B cell (primary cell): ENCODE measurements around the gene CDC42BPA. TPM values are rescaled to one million over a fixed set of nuclear protein-coding genes. Genes with fewer than 3 reads are reported as not detected.

Experiments
- ATAC-seq: fragments of 200-7000 bp; cut with Tn5 transposase; one replicate; pipeline ENCODE4 v1.10.0; 2021; ENCODE audit warnings: low read depth, mild to moderate bottlenecking, moderate number of reproducible peaks, moderate library complexity
- CTCF ChIA-PET: fragments of 350-600 bp; sonication (Branson Sonifier 250); formaldehyde crosslinking; loops from one replicate; lab custom pipeline; 2021; ENCODE audit warnings: antibody characterized with exemption, inconsistent platforms; lab: Charles Lee
- POLR2A ChIA-PET: fragments of 350-600 bp; sonication (Branson Sonifier 250); formaldehyde crosslinking; loops from one replicate; lab custom pipeline; 2021; ENCODE audit warnings: antibody characterized with exemption; lab: Charles Lee
- DNase-seq: peaks from one replicate; pipeline ENCODE4 v3.0.0; 2013
- H2AFZ ChIP-seq: 2 replicates; pipeline ENCODE4 v1.6.1; 2012; ENCODE audit warnings: mild to moderate bottlenecking, low read depth, low read length; ENCODE audit not compliant: insufficient read depth, poor library complexity, severe bottlenecking
- H3K27ac ChIP-seq, 2 donors: 1 replicate in 1 of 2; 2 replicates in 1 of 2; pipeline ENCODE4 v1.5.1; 2012 to 2013; ENCODE audit warnings: low read length in 2 of 2, mild to moderate bottlenecking in 2 of 2, moderate library complexity in 1 of 2
- H3K27me3 ChIP-seq, 4 experiments: fragments of 200-600 bp in 1 of 4; sonication (generic) in 1 of 4; replicated peaks in 1 of 4; 1 replicate in 2 of 4; 2 replicates in 2 of 4; pipeline versions ENCODE4 v1.6.1 to v1.7.0; 2013 to 2016; ENCODE audit warnings: low read length in 3 of 4, mild to moderate bottlenecking in 2 of 4, mixed read lengths in 1 of 4, moderate library complexity in 1 of 4; ENCODE audit not compliant: insufficient read depth in 4 of 4, control insufficient read depth in 3 of 4; ENCODE audit errors: control extremely low read depth in 1 of 4
- H3K36me3 ChIP-seq, 2 experiments: replicated peaks in 1 of 2; 1 replicate in 1 of 2; 2 replicates in 1 of 2; pipeline versions ENCODE4 v1.6.1 to v1.7.1; 2013; ENCODE audit warnings: low read length in 1 of 2; ENCODE audit not compliant: insufficient read depth in 2 of 2, control insufficient read depth in 1 of 2; ENCODE audit errors: control extremely low read depth in 1 of 2, extremely low read depth in 1 of 2
- H3K4me1 ChIP-seq, 2 donors: fragments of 200-600 bp in 1 of 2; sonication (generic) in 1 of 2; 1 replicate in 1 of 2; 2 replicates in 1 of 2; pipeline versions ENCODE4 v1.5.1 to v1.6.1; 2013 to 2017; ENCODE audit warnings: low read length in 2 of 2; ENCODE audit not compliant: control insufficient read depth in 2 of 2, insufficient read depth in 2 of 2
- H3K4me2 ChIP-seq: replicated peaks from 2 replicates; pipeline ENCODE3; 2012; ENCODE audit warnings: mild to moderate bottlenecking, low read depth, low read length; ENCODE audit not compliant: poor library complexity, severe bottlenecking
- H3K4me3 ChIP-seq, 5 experiments: fragments of 200-600 bp in 1 of 5; sonication (generic) in 1 of 5; 1 replicate in 3 of 5; 2 replicates in 2 of 5; pipeline versions ENCODE4 v1.5.1 to v1.7.0; 2011 to 2016; ENCODE audit warnings: low read length in 4 of 5, mild to moderate bottlenecking in 4 of 5, low read depth in 2 of 5, control low read depth in 1 of 5, moderate library complexity in 1 of 5; ENCODE audit not compliant: insufficient read depth in 1 of 5; ENCODE audit errors: control extremely low read depth in 1 of 5, extremely low read depth in 1 of 5
- H3K79me2 ChIP-seq: fragments of 200-600 bp; sonication (generic); one replicate; pipeline ENCODE4 v1.6.0; 2016; ENCODE audit warnings: low read length; ENCODE audit not compliant: control insufficient read depth, insufficient read depth
- H3K9ac ChIP-seq: fragments of 200-600 bp; sonication (generic); 2 replicates; pipeline ENCODE4 v1.6.1; 2017; ENCODE audit warnings: mild to moderate bottlenecking, low read length, moderate library complexity
- H3K9me3 ChIP-seq, 3 donors: one replicate each; pipeline versions ENCODE4 v1.6.1 to v1.7.1; 2013; ENCODE audit warnings: low read length in 2 of 3; ENCODE audit not compliant: control insufficient read depth in 2 of 3, insufficient read depth in 1 of 3; ENCODE audit errors: control extremely low read depth in 1 of 3
- H4K20me1 ChIP-seq: 2 replicates; pipeline ENCODE4 v1.6.0; 2012; ENCODE audit warnings: mild to moderate bottlenecking, low read length; ENCODE audit not compliant: insufficient read depth, control insufficient read depth, poor library complexity, severe bottlenecking
- H3K27ac Mint-ChIP-seq: one replicate; pipeline ENCODE4 v1.8.0; 2021; ENCODE audit warnings: mixed read lengths
- H3K27me3 Mint-ChIP-seq: one replicate; pipeline ENCODE4 v1.8.0; 2021; ENCODE audit warnings: mixed read lengths
- H3K4me1 Mint-ChIP-seq: one replicate; pipeline ENCODE4 v1.8.0; 2021; ENCODE audit warnings: mixed read lengths
- H3K4me3 Mint-ChIP-seq: one replicate; pipeline ENCODE4 v1.8.0; 2021; ENCODE audit warnings: mixed read lengths
- H3K9me3 Mint-ChIP-seq: one replicate; pipeline ENCODE4 v1.8.0; 2022; ENCODE audit warnings: mixed read lengths; ENCODE audit not compliant: insufficient read depth
- EZH2 ChIP-seq: IDR thresholded peaks from 2 replicates; pipeline ENCODE4 v1.6.1; 2012; ENCODE audit warnings: borderline replicate concordance, low read depth, mild to moderate bottlenecking, moderate library complexity, low read length; ENCODE audit not compliant: insufficient read depth, poor library complexity, severe bottlenecking
- WGBS: methylation state at CpG from one replicate; pipeline ENCODE4 v1.1.5; 2013; ENCODE audit warnings: missing lambda C conversion rate; ENCODE audit not compliant: insufficient coverage; 5-methylcytosine and 5-hydroxymethylcytosine counted together
- intact Hi-C: fragments of 100-400 bp; cut with micrococcal nuclease; formaldehyde crosslinking; loops from one replicate; pipeline ENCODE4 v1.10.0; 2022
- polyA plus RNA-seq: library from polyadenylated mRNA; depleted of rRNA; stranded (reverse); fragments of >200 nt; gene quantifications from 2 replicates; pipeline ENCODE4 v1.2.3, GENCODE V29; 2012
- total RNA-seq, 2 donors: library from RNA; stranded (reverse); fragments of 120-200 nt in 1 of 2; gene quantifications; 1 replicate in 1 of 2; 2 replicates in 1 of 2; pipeline versions ENCODE4 v1.2.3 to v1.2.4, GENCODE V29; 2013 to 2022
- TF ChIP-seq, protein P1 (sequence below): fragments of 200-600 bp; IDR thresholded peaks from one replicate; pipeline ENCODE4 v1.8.0; 2022; ENCODE audit warnings: antibody characterized with exemption, mild to moderate bottlenecking

CDC42BPA gene
- total and polyA plus RNA-seq, 2 donors (not counting 1 experiment from before 2014, with no cell fraction given) = 0.04 to 0.69 TPM

DNA sequence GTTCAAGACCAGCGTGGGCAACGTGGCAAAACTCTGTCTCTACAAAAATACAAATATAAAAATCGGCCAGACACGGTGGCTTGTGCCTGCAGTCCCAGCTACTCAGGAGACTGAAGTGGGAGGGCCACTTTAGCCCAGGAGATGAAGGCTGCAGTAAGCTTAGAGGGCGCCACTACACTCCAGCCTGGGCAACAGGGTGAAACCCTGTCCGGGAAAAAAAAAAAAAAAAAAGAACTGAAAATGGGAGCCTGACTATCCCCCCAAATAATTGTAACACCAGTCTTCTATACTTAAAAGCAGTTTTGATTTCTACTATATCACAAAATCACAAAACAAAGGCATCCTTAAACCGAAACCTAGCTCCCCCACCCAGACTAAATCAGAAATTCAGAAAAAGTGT lies 60.3 kb downstream of the CDC42BPA start:
- Mint-ChIP-seq H3K27me3 (no peaks in the 10 kb centered on the region), H3K4me3 (no peak overlapping the region), H3K27ac (no peak overlapping the region), H3K9me3 (no peaks in the 10 kb centered on the region), H3K4me1 (no peaks in the 10 kb centered on the region)
- Histone ChIP-seq H3K9me3 (no peaks in the 10 kb centered on the region), H3K4me2 (no peak overlapping the region), H3K9ac (no peak overlapping the region), H3K27ac (no peak overlapping the region), H3K27me3 (no peaks in the 10 kb centered on the region), H3K79me2 (no peaks in the 10 kb centered on the region), H3K36me3 (no peaks in the 10 kb centered on the region), H4K20me1 (no peaks in the 10 kb centered on the region), H3K4me3 (no peak overlapping the region), H3K4me1 (no peaks in the 10 kb centered on the region), H2AFZ (no peak overlapping the region)
- ATAC-seq (no peak), DNase-seq (no peak)
- CTCF ChIA-PET = interaction anchor here (0.7 kb wide), 1 partner anchor 199 kb away, joined by 3 read pairs; no protein-coding TSS in a partner anchor
- no peak for TF ChIP-seq EZH2
- TF ChIP-seq, protein P1, sequence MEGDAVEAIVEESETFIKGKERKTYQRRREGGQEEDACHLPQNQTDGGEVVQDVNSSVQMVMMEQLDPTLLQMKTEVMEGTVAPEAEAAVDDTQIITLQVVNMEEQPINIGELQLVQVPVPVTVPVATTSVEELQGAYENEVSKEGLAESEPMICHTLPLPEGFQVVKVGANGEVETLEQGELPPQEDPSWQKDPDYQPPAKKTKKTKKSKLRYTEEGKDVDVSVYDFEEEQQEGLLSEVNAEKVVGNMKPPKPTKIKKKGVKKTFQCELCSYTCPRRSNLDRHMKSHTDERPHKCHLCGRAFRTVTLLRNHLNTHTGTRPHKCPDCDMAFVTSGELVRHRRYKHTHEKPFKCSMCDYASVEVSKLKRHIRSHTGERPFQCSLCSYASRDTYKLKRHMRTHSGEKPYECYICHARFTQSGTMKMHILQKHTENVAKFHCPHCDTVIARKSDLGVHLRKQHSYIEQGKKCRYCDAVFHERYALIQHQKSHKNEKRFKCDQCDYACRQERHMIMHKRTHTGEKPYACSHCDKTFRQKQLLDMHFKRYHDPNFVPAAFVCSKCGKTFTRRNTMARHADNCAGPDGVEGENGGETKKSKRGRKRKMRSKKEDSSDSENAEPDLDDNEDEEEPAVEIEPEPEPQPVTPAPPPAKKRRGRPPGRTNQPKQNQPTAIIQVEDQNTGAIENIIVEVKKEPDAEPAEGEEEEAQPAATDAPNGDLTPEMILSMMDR = no peak
- 94% methylated on average over 3 of the region's 7 CpGs for WGBS
- POLR2A ChIA-PET = no interaction called here
- intact Hi-C loops = no loop called here

DNA sequence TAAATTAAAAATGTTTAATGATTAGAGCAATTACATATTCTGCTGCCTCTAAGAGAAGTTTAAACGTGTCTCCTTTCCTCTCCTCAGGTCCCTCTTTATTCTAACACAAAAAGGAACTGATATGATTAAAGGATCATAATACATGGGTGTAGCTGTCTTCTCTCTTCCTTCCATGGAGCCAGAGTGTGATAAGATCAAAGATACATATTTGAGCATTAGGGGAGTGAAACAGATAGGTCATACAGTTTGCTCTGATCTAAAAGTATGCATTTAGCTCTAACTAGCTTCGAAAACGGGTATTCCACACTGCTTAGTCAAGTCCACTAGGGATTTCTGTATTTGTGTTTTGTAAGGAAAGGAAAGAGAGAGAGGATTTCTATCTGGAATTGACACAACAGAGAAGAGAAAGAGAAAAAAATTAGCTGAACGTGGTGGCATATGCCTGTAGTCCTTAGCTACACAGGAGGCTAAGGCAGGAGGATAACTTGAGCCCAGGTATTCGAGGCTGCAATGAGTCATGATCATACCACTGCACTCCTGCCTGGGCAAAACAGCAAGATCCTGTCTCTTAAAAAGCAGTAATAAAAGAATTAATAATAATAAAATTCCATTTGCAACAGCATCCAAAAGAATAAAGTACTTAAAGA lies 63.1 kb downstream of the CDC42BPA start:
- no peak overlapping the region for H3K27ac Mint-ChIP-seq
- no peaks in the 10 kb centered on the region for H3K9me3 Mint-ChIP-seq
- CTCF ChIA-PET = no interaction called here
- DNase-seq (no peak), ATAC-seq (no peak)
- POLR2A ChIA-PET = no interaction called here
- no peak overlapping the region for H3K4me3 Mint-ChIP-seq
- H4K20me1 ChIP-seq = no peaks in the 10 kb centered on the region
- H3K9ac ChIP-seq = no peak overlapping the region
- no peak overlapping the region for H2AFZ ChIP-seq
- WGBS = 94% methylated on average over 3 of the region's 5 CpGs
- intact Hi-C loops = no loop called here
- no peak for TF ChIP-seq EZH2
- TF ChIP-seq, protein P1 = no peak
- no peaks in the 10 kb centered on the region for H3K27me3 ChIP-seq
- no peaks in the 10 kb centered on the region for H3K9me3 ChIP-seq
- H3K4me1 Mint-ChIP-seq = no peaks in the 10 kb centered on the region
- H3K36me3 ChIP-seq = no peaks in the 10 kb centered on the region
- H3K79me2 ChIP-seq = no peaks in the 10 kb centered on the region
- H3K4me3 ChIP-seq = no peak overlapping the region
- no peak overlapping the region for H3K27ac ChIP-seq
- H3K4me2 ChIP-seq = no peak overlapping the region
- H3K27me3 Mint-ChIP-seq = peaks cover 3% of the 10 kb centered on the region
- H3K4me1 ChIP-seq = no peaks in the 10 kb centered on the region
